H1 (cell line): ENCODE data around the gene ZFYVE1. TPM values are rescaled to one million over a fixed set of nuclear protein-coding genes. Genes with fewer than 3 reads are reported as not detected.
A peak's percentile ranks its signal among the peaks of the same experiment; 100 is the strongest.

Source experiments
- CTCF ChIA-PET: fragments of 300-600 bp; sonication (Branson Sonifier 250); formaldehyde crosslinking; loops from one replicate; lab custom pipeline; 2021; ENCODE audit not compliant: partially characterized antibody; lab: Charles Lee
- POLR2A ChIA-PET: fragments of 300-600 bp; sonication (Branson Sonifier 250); formaldehyde crosslinking; loops from one replicate; lab custom pipeline; 2021; ENCODE audit warnings: inconsistent platforms; ENCODE audit not compliant: partially characterized antibody; lab: Charles Lee
- DNase-seq, 2 experiments: peaks; one replicate each; pipeline versions ENCODE4 v3.0.0 to v3.0.0-alpha.2; 2010 to 2022; ENCODE audit warnings: low spot score in 2 of 2, low read depth in 1 of 2, mixed read lengths in 1 of 2
- FAIRE-seq: peaks from 2 replicates; lab custom pipeline; 2011; peaks lifted over from hg19 to GRCh38; lab: Jason Lieb, UNC
- H2AFZ ChIP-seq: 2 replicates; pipeline ENCODE4 v1.8.1; 2012; ENCODE audit warnings: low read length, inconsistent platforms
- H2AK5ac ChIP-seq: 2 replicates; pipeline ENCODE4 v1.6.1; 2013; ENCODE audit warnings: low read depth, low read length
- H2BK120ac ChIP-seq: replicated peaks from 2 replicates; pipeline ENCODE3; 2013; ENCODE audit warnings: low read depth, low read length, inconsistent platforms
- H2BK12ac ChIP-seq: 2 replicates; pipeline ENCODE4 v1.6.1; 2013; ENCODE audit warnings: low read depth, low read length
- H2BK15ac ChIP-seq: 2 replicates; pipeline ENCODE4 v1.6.1; 2013; ENCODE audit warnings: low read length
- H2BK20ac ChIP-seq: 2 replicates; pipeline ENCODE4 v1.6.1; 2013; ENCODE audit warnings: low read length
- H2BK5ac ChIP-seq: 2 replicates; pipeline ENCODE4 v1.6.1; 2013; ENCODE audit warnings: low read depth, low read length
- H3K14ac ChIP-seq: 2 replicates; pipeline ENCODE4 v1.6.1; 2013; ENCODE audit warnings: inconsistent platforms; ENCODE audit not compliant: insufficient read length
- H3K18ac ChIP-seq: 2 replicates; pipeline ENCODE4 v1.6.1; 2013; ENCODE audit warnings: low read length; ENCODE audit errors: extremely low read depth
- H3K23ac ChIP-seq: 2 replicates; pipeline ENCODE4 v1.6.1; 2013; ENCODE audit warnings: inconsistent platforms; ENCODE audit not compliant: insufficient read length
- H3K23me2 ChIP-seq: 2 replicates; pipeline ENCODE4 v1.6.1; 2013; ENCODE audit warnings: low read depth, low read length
- H3K27ac ChIP-seq: 2 replicates; pipeline ENCODE4 v1.6.1; 2011; ENCODE audit warnings: low read depth, low read length, inconsistent platforms
- H3K27me3 ChIP-seq, 4 experiments: replicated peaks in 1 of 4; 1 replicate in 1 of 4; 2 replicates in 3 of 4; pipeline versions ENCODE4 v1.6.1 to v1.8.1; 2011 to 2013; ENCODE audit warnings: low read length in 3 of 4, mild to moderate bottlenecking in 3 of 4, inconsistent platforms in 2 of 4, mixed read lengths in 2 of 4, moderate library complexity in 1 of 4; ENCODE audit not compliant: control insufficient read depth in 3 of 4, insufficient read depth in 3 of 4; ENCODE audit errors: extremely low read depth in 1 of 4
- H3K36me3 ChIP-seq, 4 experiments: 2 replicates each; pipeline versions ENCODE4 v1.6.1 to v1.8.1; 2011 to 2013; ENCODE audit warnings: mild to moderate bottlenecking in 4 of 4, low read length in 3 of 4, moderate library complexity in 2 of 4, control low read depth in 1 of 4, inconsistent platforms in 1 of 4; ENCODE audit not compliant: insufficient read depth in 4 of 4, control insufficient read depth in 2 of 4
- H3K4ac ChIP-seq: replicated peaks from 2 replicates; pipeline ENCODE3; 2013; ENCODE audit warnings: low read length, low read depth, mixed read lengths, inconsistent platforms; ENCODE audit not compliant: insufficient read length
- H3K4me1 ChIP-seq, 4 experiments: replicated peaks in 1 of 4; 1 replicate in 1 of 4; 2 replicates in 3 of 4; pipeline versions ENCODE4 v1.6.1 to v1.8.1; 2011 to 2013; ENCODE audit warnings: low read length in 3 of 4, inconsistent platforms in 2 of 4, mixed read lengths in 1 of 4; ENCODE audit not compliant: insufficient read depth in 4 of 4, control insufficient read depth in 3 of 4
- H3K4me2 ChIP-seq, 2 experiments: 2 replicates each; pipeline versions ENCODE4 v1.6.1 to v1.8.1; 2011 to 2013; ENCODE audit warnings: low read depth in 2 of 2, low read length in 2 of 2, control low read depth in 1 of 2, inconsistent platforms in 1 of 2, mild to moderate bottlenecking in 1 of 2; ENCODE audit not compliant: insufficient read depth in 1 of 2
- H3K4me3 ChIP-seq, 4 experiments: fragments of 200-600, 300-600 bp in 1 of 4; sonication (generic), shearing (Covaris generic), sonication (Bioruptor Twin) in 1 of 4; 2 replicates each; pipeline versions ENCODE4 v1.5.1 to v1.8.1; 2011 to 2016; ENCODE audit warnings: low read length in 4 of 4, low read depth in 3 of 4, control low read depth in 2 of 4, inconsistent platforms in 2 of 4, mild to moderate bottlenecking in 2 of 4, mixed read lengths in 1 of 4, moderate library complexity in 1 of 4; ENCODE audit not compliant: insufficient read depth in 2 of 4; ENCODE audit errors: extremely low read depth in 1 of 4
- H3K56ac ChIP-seq: replicated peaks from 2 replicates; pipeline ENCODE3; 2013; ENCODE audit warnings: low read depth, mild to moderate bottlenecking, mixed read lengths, low read length, inconsistent platforms; ENCODE audit not compliant: insufficient read length
- H3K79me1 ChIP-seq: 2 replicates; pipeline ENCODE4 v1.6.1; 2013; ENCODE audit warnings: low read depth, low read length, control low read depth
- H3K79me2 ChIP-seq, 2 experiments: 2 replicates each; pipeline versions ENCODE4 v1.6.1 to v1.8.1; 2012 to 2013; ENCODE audit warnings: low read length in 2 of 2, mild to moderate bottlenecking in 2 of 2, inconsistent platforms in 1 of 2; ENCODE audit not compliant: insufficient read depth in 2 of 2, control insufficient read depth in 1 of 2
- H3K9ac ChIP-seq, 4 experiments: replicated peaks in 1 of 4; 1 replicate in 1 of 4; 2 replicates in 3 of 4; pipeline versions ENCODE4 v1.6.1 to v1.8.1; 2011 to 2013; ENCODE audit warnings: low read depth in 3 of 4, low read length in 3 of 4, control low read depth in 2 of 4, mild to moderate bottlenecking in 2 of 4, moderate library complexity in 2 of 4, inconsistent platforms in 1 of 4; ENCODE audit errors: extremely low read depth in 1 of 4
- H3K9me3 ChIP-seq, 2 experiments: 2 replicates each; pipeline versions ENCODE4 v1.6.1 to v1.8.1; 2012 to 2013; ENCODE audit warnings: mild to moderate bottlenecking in 2 of 2, moderate library complexity in 2 of 2, control low read depth in 1 of 2, inconsistent platforms in 1 of 2, low read depth in 1 of 2, low read length in 1 of 2, mixed read lengths in 1 of 2; ENCODE audit not compliant: insufficient read depth in 2 of 2
- H4K20me1 ChIP-seq, 2 experiments: replicated peaks in 1 of 2; 2 replicates each; pipeline versions ENCODE3 to v1.8.1; 2011 to 2013; ENCODE audit warnings: inconsistent platforms in 2 of 2, low read length in 2 of 2, mild to moderate bottlenecking in 1 of 2; ENCODE audit not compliant: insufficient read depth in 2 of 2, control insufficient read depth in 1 of 2
- H4K5ac ChIP-seq: 2 replicates; pipeline ENCODE4 v1.6.1; 2013; ENCODE audit warnings: low read length, low read depth, mixed read lengths, inconsistent platforms; ENCODE audit not compliant: insufficient read length
- H4K8ac ChIP-seq: 2 replicates; pipeline ENCODE4 v1.8.0; 2013; ENCODE audit warnings: mild to moderate bottlenecking, moderate library complexity, low read length, inconsistent platforms; ENCODE audit not compliant: insufficient read depth; ENCODE audit errors: extremely low read depth
- H4K91ac ChIP-seq: replicated peaks from 2 replicates; pipeline ENCODE3; 2013; ENCODE audit warnings: low read length, mixed read lengths, inconsistent platforms; ENCODE audit not compliant: insufficient read length
- BRCA1 ChIP-seq: IDR thresholded peaks from 2 replicates; pipeline ENCODE4 v1.6.1; 2012; ENCODE audit warnings: low read depth, low read length, improper control_type of control experiment
- HDAC2 ChIP-seq, 2 experiments: fragments of 300-600 bp in 1 of 2; sonication (generic) in 1 of 2; IDR thresholded peaks; 2 replicates each; pipeline ENCODE4 v1.6.1; 2011 to 2012; ENCODE audit warnings: low read depth in 2 of 2, low read length in 2 of 2, mild to moderate bottlenecking in 2 of 2, moderate library complexity in 2 of 2, borderline replicate concordance in 1 of 2, inconsistent platforms in 1 of 2
- PHF8 ChIP-seq: fragments of 200-600 bp; sonication (generic); conservative IDR thresholded peaks from 2 replicates; pipeline ENCODE4 v1.7.1; 2012; ENCODE audit warnings: low read depth, mild to moderate bottlenecking, inconsistent platforms, low read length, moderate library complexity
- SUZ12 ChIP-seq: fragments of 200-600 bp; sonication (generic); IDR thresholded peaks from 2 replicates; pipeline ENCODE4 v1.6.1; 2012; ENCODE audit warnings: mild to moderate bottlenecking, inconsistent platforms, low read length, moderate library complexity, mixed read lengths
- TEAD4 ChIP-seq: IDR thresholded peaks from 2 replicates; pipeline ENCODE4 v1.6.1; 2012; ENCODE audit warnings: low read depth, low read length, inconsistent platforms, mixed read lengths
- YY1 ChIP-seq: IDR thresholded peaks from 2 replicates; pipeline ENCODE4 v1.6.1; 2011; ENCODE audit warnings: low read depth, mild to moderate bottlenecking, low read length
- WGBS, 2 experiments: shearing (Covaris generic) in 1 of 2; methylation state at CpG; one replicate each; pipeline versions ENCODE4 v1.1.6 to v1.1.7; 2013 to 2015; ENCODE audit warnings: low lambda C conversion rate in 2 of 2, mixed read lengths in 2 of 2, inconsistent platforms in 1 of 2, low coverage in 1 of 2, missing lambda C conversion rate in 1 of 2; ENCODE audit not compliant: insufficient replicate concordance in 2 of 2, insufficient coverage in 1 of 2, insufficient read length in 1 of 2; ENCODE audit errors: extremely low coverage in 1 of 2, missing lambda C conversion rate in 1 of 2; 5-methylcytosine and 5-hydroxymethylcytosine counted together
- polyA plus RNA-seq, 7 experiments: library from polyadenylated mRNA; depleted of rRNA in 3 of 7; stranded (reverse) in 5 of 7; unstranded in 2 of 7; fragments of >200 nt in 5 of 7; fragments of 200-250 nt in 2 of 7; gene quantifications; 1 replicate in 5 of 7; 2 replicates in 1 of 7; 4 replicates in 1 of 7; pipeline versions ENCODE4 v1.2.1 to v1.2.3, GENCODE V29; 2011 to 2013; ENCODE audit warnings: missing spikeins in 2 of 7, mixed read lengths in 2 of 7
- total RNA-seq: library from RNA; stranded (reverse); fragmentation: NEBNext Ultra II Directional; extraction: Animal tissue kit (Norgen Biotek cat#: 25700); gene quantifications from 2 replicates; pipeline ENCODE4 v1.2.1, GENCODE V29; 2021

The ZFYVE1 gene
- total and polyA plus RNA-seq, 2 of the 8 experiments (the other 6 are each of a cell fraction or from before 2014, with no cell fraction given), result 9.8 to 12.5 TPM

DNA sequence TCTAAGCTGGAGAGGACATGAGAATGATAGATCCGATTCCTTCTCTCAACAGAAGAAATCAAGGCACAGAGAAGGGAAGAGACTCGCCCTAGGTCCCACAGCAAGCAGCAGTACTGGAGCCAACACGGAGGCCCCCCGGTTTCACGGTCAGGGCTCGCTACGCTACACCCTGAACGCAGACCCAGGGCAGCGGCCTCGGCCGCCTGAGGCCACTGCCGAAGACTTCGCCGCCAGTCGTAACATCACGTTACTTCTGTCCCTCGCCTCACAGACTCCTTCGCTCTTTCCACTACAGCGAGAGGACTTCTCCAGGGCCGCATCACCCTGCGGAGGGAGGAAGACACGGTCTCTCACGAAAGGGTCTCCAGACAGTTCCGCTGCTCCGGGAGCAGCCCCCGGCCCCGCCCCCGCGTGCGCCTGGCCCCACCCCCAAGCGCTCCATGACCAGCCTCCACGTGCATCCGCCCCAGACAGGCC lies 101.1 kb downstream of the ZFYVE1 start:
- H3K4me3 ChIP-seq, result peak overlapping the region; percentile 66 to 78 (median 71)
- H3K14ac ChIP-seq, result no peak overlapping the region
- FAIRE-seq, result no peak
- H3K56ac ChIP-seq, result no peak overlapping the region
- H3K18ac ChIP-seq, result peak overlapping the region; percentile 81
- no peak overlapping the region for H3K27ac ChIP-seq
- peaks cover 0 to 10% (median 8%) of the 10 kb centered on the region in 4 experiments; a peak in 5 of 7 replicates for H3K27me3 ChIP-seq
- H3K9me3 ChIP-seq, result no peaks in the 10 kb centered on the region
- no peak overlapping the region for H3K4ac ChIP-seq
- no peak overlapping the region for H4K8ac ChIP-seq
- ChIA-PET CTCF (interaction anchor here (1.1 to 2.3 kb wide), 3 partner anchors 22 to 411 kb away, joined by 4 to 7 read pairs (median 4); no protein-coding TSS in a partner anchor), POLR2A (interaction anchor here (1.5 kb wide), 1 partner anchor 11 kb away, joined by 6 read pairs; no protein-coding TSS in a partner anchor)
- no peak overlapping the region for H2BK15ac ChIP-seq
- H3K9ac ChIP-seq, result peak overlapping the region in 1 of 4 experiments; percentile 16; a peak in 2 of 7 replicates
- H3K4me1 ChIP-seq, result peaks cover 0 to 2% (median under 1%) of the 10 kb centered on the region in 4 experiments; a peak in 4 of 7 replicates
- peak overlapping the region; percentile 63; the same call in 1 of the 2 replicates for H2BK12ac ChIP-seq
- H3K4me2 ChIP-seq, result peak overlapping the region; percentile 76 to 84
- H4K20me1 ChIP-seq, result no peaks in the 10 kb centered on the region
- H3K23ac ChIP-seq, result no peak overlapping the region
- DNase-seq, result no peak
- no peak overlapping the region for H2BK20ac ChIP-seq
- no peak for TF ChIP-seq TEAD4
- peak in 1 of 2 experiments; percentile 34; a peak in 2 of 4 replicates for TF ChIP-seq HDAC2 (IDR thresholded peaks at IDR 0.05; ENCODE audit: borderline replicate concordance in 1 of 2, low read depth in 2 of 2, low read length in 2 of 2)
- 0 out of 2 replicates have a peak, but pooled peaks have one; percentile 5 for TF ChIP-seq PHF8
- no peak for TF ChIP-seq YY1
- TF ChIP-seq BRCA1, result no peak
- 0 out of 2 replicates have a peak, but pooled peaks have one; percentile 31 for TF ChIP-seq SUZ12
- no peak overlapping the region for H2BK5ac ChIP-seq
- WGBS, 2 experiments, result 18% methylated on average over 17 of the region's 33 CpGs; no CpG with 5 or more reads in 1 of the 2 experiments
- H4K91ac ChIP-seq, result no peak overlapping the region
- no peaks in the 10 kb centered on the region; the same call in 1 of the 2 replicates for H3K79me1 ChIP-seq
- H3K23me2 ChIP-seq, result peaks cover 11% of the 10 kb centered on the region
- H3K79me2 ChIP-seq, result peaks cover 0 to 3% of the 10 kb centered on the region in 2 experiments; a peak in 1 of 4 replicates
- H2AK5ac ChIP-seq, result no peak overlapping the region
- no peak overlapping the region for H4K5ac ChIP-seq
- H2BK120ac ChIP-seq, result no peak overlapping the region
- H3K36me3 ChIP-seq, result no peaks in the 10 kb centered on the region; a peak in 1 of 8 replicates
- peak overlapping the region; percentile 98 for H2AFZ ChIP-seq
